K562 (cell line): ENCODE data around the gene CSMD2. TPM values are rescaled to one million over a fixed set of nuclear protein-coding genes. Genes with fewer than 3 reads are reported as not detected.

Experiments used
- ATAC-seq: fragments of 200-7000 bp; cut with Tn5 transposase; 3 replicates; pipeline ENCODE4 v1.9.1; 2020; ENCODE audit warnings: moderate library complexity
- BruUV-seq: library from RNA; stranded (reverse); fragments of 400-500 nt; replicated peaks from 2 replicates; lab custom pipeline; 2021; lab: Mats Ljungman, UMichigan
- CTCF ChIA-PET: fragments of 300-600 bp; formaldehyde crosslinking; extraction: SDS; loops from one replicate; lab custom pipeline; 2021; ENCODE audit warnings: low intra/inter-chr PET ratio; lab: Yijun Ruan, JAX
- POLR2A ChIA-PET: fragments of 300-600, 350-650 bp; sonication (Branson Sonifier 250); formaldehyde crosslinking; extraction: SDS; loops from one replicate; lab custom pipeline; 2021; ENCODE audit warnings: antibody characterized with exemption, inconsistent platforms; lab: Yijun Ruan, JAX
- DNase-seq, 4 experiments: peaks; one replicate each; pipeline versions ENCODE4 v3.0.0 to v3.0.0-alpha.2; 2011 to 2018; ENCODE audit warnings: low spot score in 3 of 4, mixed read lengths in 3 of 4; ENCODE audit errors: extremely low read depth in 1 of 4
- FAIRE-seq: peaks from 2 replicates; lab custom pipeline; 2011; peaks lifted over from hg19 to GRCh38; lab: Jason Lieb, UNC
- H2AFZ ChIP-seq: 2 replicates; pipeline ENCODE4 v1.6.0; 2011; ENCODE audit warnings: low read depth, low read length, control low read depth, inconsistent platforms
- H3K27ac ChIP-seq: fragments of 200-600 bp; 3 replicates; pipeline ENCODE4 v1.8.0; 2011; ENCODE audit warnings: low read depth, mild to moderate bottlenecking, control low read depth, inconsistent platforms, low read length, moderate library complexity, mixed read lengths; ENCODE audit errors: extremely low read depth
- H3K27me3 ChIP-seq, 2 experiments: fragments of 300-600 bp in 1 of 2; 2 replicates in 1 of 2; 3 replicates in 1 of 2; pipeline versions ENCODE4 v1.6.0 to v1.8.0; 2011; ENCODE audit warnings: inconsistent platforms in 2 of 2, low read length in 2 of 2, mild to moderate bottlenecking in 1 of 2, mixed read lengths in 1 of 2, moderate library complexity in 1 of 2; ENCODE audit not compliant: control insufficient read depth in 2 of 2, insufficient read depth in 2 of 2
- H3K36me3 ChIP-seq: fragments of 300-600 bp; 3 replicates; pipeline ENCODE4 v1.8.0; 2011; ENCODE audit warnings: mild to moderate bottlenecking, low read length, inconsistent platforms; ENCODE audit not compliant: control insufficient read depth, insufficient read depth
- H3K4me1 ChIP-seq, 2 experiments: fragments of 200-600 bp in 1 of 2; replicated peaks in 1 of 2; 2 replicates in 1 of 2; 3 replicates in 1 of 2; pipeline versions ENCODE4 v1.5.1 to v1.8.0; 2011; ENCODE audit warnings: inconsistent platforms in 2 of 2, low read length in 2 of 2, mild to moderate bottlenecking in 1 of 2, mixed read lengths in 1 of 2, moderate library complexity in 1 of 2; ENCODE audit not compliant: control insufficient read depth in 2 of 2, insufficient read depth in 2 of 2
- H3K4me2 ChIP-seq: 2 replicates; pipeline ENCODE4 v1.6.1; 2011; ENCODE audit warnings: low read length, control low read depth, inconsistent platforms, mixed read lengths; ENCODE audit not compliant: insufficient read depth
- H3K4me3 ChIP-seq: fragments of 200-600 bp; sonication (generic), shearing (Covaris generic); 2 replicates; pipeline ENCODE4 v1.5.1; 2016; ENCODE audit warnings: control low read depth, inconsistent platforms
- H3K79me2 ChIP-seq: fragments of 200-600 bp; 3 replicates; pipeline ENCODE4 v1.8.0; 2011; ENCODE audit warnings: low read length, inconsistent platforms; ENCODE audit not compliant: control insufficient read depth, insufficient read depth
- H3K9ac ChIP-seq, 2 experiments: 2 replicates each; pipeline versions ENCODE4 v1.6.0 to v1.6.1; 2011; ENCODE audit warnings: low read depth in 2 of 2, low read length in 2 of 2, control low read depth in 1 of 2, inconsistent platforms in 1 of 2, mild to moderate bottlenecking in 1 of 2, mixed read lengths in 1 of 2; ENCODE audit not compliant: insufficient read depth in 1 of 2
- H3K9me1 ChIP-seq: one replicate; pipeline ENCODE4 v1.6.0; 2011; ENCODE audit warnings: inconsistent platforms, mild to moderate bottlenecking, low read length, moderate library complexity; ENCODE audit not compliant: control insufficient read depth, insufficient read depth
- H3K9me3 ChIP-seq: replicated peaks from 2 replicates; pipeline ENCODE4 v1.5.1; 2011; ENCODE audit warnings: low read depth, low read length, inconsistent platforms; ENCODE audit not compliant: control insufficient read depth, insufficient read depth
- H4K20me1 ChIP-seq: replicated peaks from 2 replicates; pipeline ENCODE4 v1.6.1; 2011; ENCODE audit warnings: low read length, inconsistent platforms, mixed read lengths; ENCODE audit not compliant: control insufficient read depth, insufficient read depth
- BRCA1 ChIP-seq, 2 experiments: fragments of 450-650 bp in 1 of 2; sonication (generic) in 1 of 2; formaldehyde crosslinking in 1 of 2; IDR thresholded peaks; 2 replicates each; pipeline versions ENCODE4 v1.5.0 to v1.6.1; 2017 to 2020; ENCODE audit warnings: mild to moderate bottlenecking in 1 of 2, missing genetic modification reagents in 1 of 2
- CREM ChIP-seq: IDR thresholded peaks from 2 replicates; pipeline ENCODE4 v1.6.1; 2014; ENCODE audit warnings: antibody characterized with exemption, low read depth
- CTBP1 ChIP-seq: fragments of 450-650 bp; IDR thresholded peaks from 2 replicates; pipeline ENCODE4 v1.6.1; 2016; ENCODE audit warnings: borderline replicate concordance
- DMBX1 ChIP-seq: fragments of 250-450 bp; sonication (Bioruptor Pico); IDR thresholded peaks from 2 replicates; pipeline ENCODE4 v1.8.0; 2022; ENCODE audit warnings: inconsistent platforms, mild to moderate bottlenecking, moderate library complexity, borderline replicate concordance
- ERF ChIP-seq: fragments of 450-650 bp; formaldehyde crosslinking; IDR thresholded peaks from 2 replicates; pipeline ENCODE4 v1.4.0; 2020; ENCODE audit warnings: mild to moderate bottlenecking, mixed read lengths
- ETV5 ChIP-seq: sonication (generic); formaldehyde crosslinking; IDR thresholded peaks from 2 replicates; pipeline ENCODE4 v1.4.0; 2020; ENCODE audit warnings: low read depth, mild to moderate bottlenecking, missing genetic modification reagents
- FOXA1 ChIP-seq: fragments of 450-650 bp; IDR thresholded peaks from 2 replicates; pipeline ENCODE4 v1.6.1; 2016; ENCODE audit warnings: mild to moderate bottlenecking, borderline replicate concordance
- HNRNPH1 ChIP-seq: fragments of 200-400 bp; formaldehyde crosslinking; optimal IDR thresholded peaks from 2 replicates; pipeline ENCODE3; 2017; ENCODE audit warnings: low read depth, mild to moderate bottlenecking, low read length, moderate library complexity
- SMARCE1 ChIP-seq: fragments of 450-650 bp; IDR thresholded peaks from 2 replicates; pipeline ENCODE4 v1.7.1; 2016; ENCODE audit warnings: mild to moderate bottlenecking
- SRSF7 ChIP-seq: fragments of 200-400 bp; formaldehyde crosslinking; optimal IDR thresholded peaks from 2 replicates; pipeline ENCODE3; 2017; ENCODE audit warnings: mild to moderate bottlenecking, low read depth, low read length
- ZNF143 ChIP-seq: sonication (generic); formaldehyde crosslinking; IDR thresholded peaks from 2 replicates; pipeline ENCODE4 v1.9.0; 2022; ENCODE audit warnings: mild to moderate bottlenecking, missing genetic modification reagents
- ZNF41 ChIP-seq: fragments of 250-450 bp; sonication (Bioruptor Pico); conservative IDR thresholded peaks from 2 replicates; pipeline ENCODE4 v1.4.0; 2020; ENCODE audit warnings: mild to moderate bottlenecking
- WGBS: fragments of 100-300 bp; shearing (Covaris generic); methylation state at CpG from one replicate; pipeline ENCODE4 v1.1.6; 2016; ENCODE audit warnings: low coverage, mixed read lengths; ENCODE audit not compliant: insufficient coverage; ENCODE audit errors: missing lambda C conversion rate; 5-methylcytosine and 5-hydroxymethylcytosine counted together
- in situ Hi-C: fragments of 300-500 bp; cut with MboI; formaldehyde crosslinking; loops from 4 replicates; pipeline ENCODE4 v1.15.0; 2018; ENCODE audit warnings: inconsistent platforms, mixed read lengths
- intact Hi-C: fragments of 100-400 bp; cut with micrococcal nuclease; formaldehyde crosslinking; loops from 2 replicates; pipeline ENCODE4 v1.14.2; 2022
- polyA plus RNA-seq, 8 experiments: library from polyadenylated mRNA; depleted of rRNA in 4 of 8; stranded (reverse) in 5 of 8; unstranded in 3 of 8; fragments of >200 nt; fragmentation: Nextera tagmentation in 2 of 8; fragmentation: Illumina TruSeq in 1 of 8; extraction: Ambion mirVana in 2 of 8; extraction: Trizol in 1 of 8; gene quantifications; 2 replicates each; pipeline versions ENCODE4 v1.2.1 to v1.2.3, GENCODE V29; 2011 to 2014; ENCODE audit warnings: inconsistent platforms in 1 of 8, missing spikeins in 1 of 8
- total RNA-seq, 7 experiments: library from RNA; depleted of rRNA in 6 of 7; stranded (reverse); fragments of >200 nt in 6 of 7; fragmentation: Illumina TruSeq in 2 of 7; extraction: Trizol in 2 of 7; gene quantifications; 2 replicates each; pipeline versions ENCODE4 v1.2.1 to v1.2.3, GENCODE V29; 2011 to 2021; ENCODE audit warnings: low replicate concordance in 1 of 7
- TF ChIP-seq, protein P1 (sequence below), 2 experiments: IDR thresholded peaks; 2 replicates each; pipeline ENCODE4 v1.6.1; 2012; ENCODE audit warnings: improper control_type of control experiment in 2 of 2, low read depth in 2 of 2, low read length in 2 of 2, borderline replicate concordance in 1 of 2
- TF ChIP-seq, protein P2 (sequence below): sonication (generic); formaldehyde crosslinking; IDR thresholded peaks from 2 replicates; pipeline ENCODE4 v1.4.0; 2020; ENCODE audit warnings: mild to moderate bottlenecking, missing genetic modification reagents
- TF ChIP-seq, protein P3 (sequence below), 2 experiments: fragments of 450-650 bp in 1 of 2; sonication (generic) in 1 of 2; formaldehyde crosslinking in 1 of 2; IDR thresholded peaks in 1 of 2; conservative IDR thresholded peaks in 1 of 2; 2 replicates each; pipeline versions ENCODE4 v1.6.1 to v1.8.1; 2016 to 2023; ENCODE audit warnings: mild to moderate bottlenecking in 2 of 2, moderate library complexity in 2 of 2, inconsistent platforms in 1 of 2, missing genetic modification reagents in 1 of 2

The CSMD2 gene
- total and polyA plus RNA-seq, 9 of the 15 experiments (the other 6 are each of a cell fraction or from before 2014, with no cell fraction given) = not detected

DNA sequence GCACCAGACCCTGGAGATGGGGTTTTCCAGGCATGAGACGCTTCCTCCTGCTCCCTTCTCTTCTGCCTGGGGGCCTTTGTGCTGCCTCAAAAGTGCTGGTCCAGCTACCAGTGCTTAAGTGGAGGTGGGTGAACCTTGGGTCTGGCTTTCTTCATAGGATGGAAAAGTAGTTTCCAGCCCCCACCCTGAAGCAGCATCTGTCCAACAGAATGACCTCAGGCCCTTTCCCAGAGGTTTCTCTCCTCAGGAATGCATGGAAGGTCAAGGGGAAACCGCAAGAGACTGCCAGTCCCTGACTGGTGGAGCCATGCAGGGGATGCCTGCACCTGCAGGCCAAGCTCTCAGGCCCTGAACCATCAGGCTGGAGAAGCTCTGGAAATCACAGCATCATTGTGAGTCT lies 237.3 kb downstream of the CSMD2 start:
- Histone ChIP-seq H3K79me2 (no peaks in the 10 kb centered on the region), H3K4me1 (no peaks in the 10 kb centered on the region), H3K4me2 (no peak overlapping the region), H3K27ac (no peak overlapping the region), H4K20me1 (no peaks in the 10 kb centered on the region), H2AFZ (no peak overlapping the region), H3K4me3 (no peak overlapping the region), H3K9me1 (no peaks in the 10 kb centered on the region), H3K27me3 (peaks cover 0 to 10% of the 10 kb centered on the region in 2 experiments; a peak in 1 of 5 replicates), H3K9me3 (no peaks in the 10 kb centered on the region), H3K36me3 (no peaks in the 10 kb centered on the region), H3K9ac (no peak overlapping the region)
- TF ChIP-seq BRCA1 (IDR thresholded peaks at IDR 0.05) (no peak), BRCA1 (CRISPR knock-in tag; IDR thresholded peaks at IDR 0.05) (no peak), ETV5 (CRISPR knock-in tag) (no peak), DMBX1 (CRISPR knock-in tag) (no peak), CTBP1 (no peak), ZNF41 (no peak), HNRNPH1 (no peak), ZNF143 (CRISPR knock-in tag) (no peak), SRSF7 (no peak), FOXA1 (no peak), ERF (CRISPR knock-in tag) (no peak), SMARCE1 (no peak), CREM (no peak)
- TF ChIP-seq, protein P1, sequence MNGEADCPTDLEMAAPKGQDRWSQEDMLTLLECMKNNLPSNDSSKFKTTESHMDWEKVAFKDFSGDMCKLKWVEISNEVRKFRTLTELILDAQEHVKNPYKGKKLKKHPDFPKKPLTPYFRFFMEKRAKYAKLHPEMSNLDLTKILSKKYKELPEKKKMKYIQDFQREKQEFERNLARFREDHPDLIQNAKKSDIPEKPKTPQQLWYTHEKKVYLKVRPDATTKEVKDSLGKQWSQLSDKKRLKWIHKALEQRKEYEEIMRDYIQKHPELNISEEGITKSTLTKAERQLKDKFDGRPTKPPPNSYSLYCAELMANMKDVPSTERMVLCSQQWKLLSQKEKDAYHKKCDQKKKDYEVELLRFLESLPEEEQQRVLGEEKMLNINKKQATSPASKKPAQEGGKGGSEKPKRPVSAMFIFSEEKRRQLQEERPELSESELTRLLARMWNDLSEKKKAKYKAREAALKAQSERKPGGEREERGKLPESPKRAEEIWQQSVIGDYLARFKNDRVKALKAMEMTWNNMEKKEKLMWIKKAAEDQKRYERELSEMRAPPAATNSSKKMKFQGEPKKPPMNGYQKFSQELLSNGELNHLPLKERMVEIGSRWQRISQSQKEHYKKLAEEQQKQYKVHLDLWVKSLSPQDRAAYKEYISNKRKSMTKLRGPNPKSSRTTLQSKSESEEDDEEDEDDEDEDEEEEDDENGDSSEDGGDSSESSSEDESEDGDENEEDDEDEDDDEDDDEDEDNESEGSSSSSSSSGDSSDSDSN (IDR thresholded peaks at IDR 0.05; ENCODE audit: borderline replicate concordance in 1 of 2, low read depth in 2 of 2, low read length in 2 of 2) = no peak
- TF ChIP-seq, protein P2, sequence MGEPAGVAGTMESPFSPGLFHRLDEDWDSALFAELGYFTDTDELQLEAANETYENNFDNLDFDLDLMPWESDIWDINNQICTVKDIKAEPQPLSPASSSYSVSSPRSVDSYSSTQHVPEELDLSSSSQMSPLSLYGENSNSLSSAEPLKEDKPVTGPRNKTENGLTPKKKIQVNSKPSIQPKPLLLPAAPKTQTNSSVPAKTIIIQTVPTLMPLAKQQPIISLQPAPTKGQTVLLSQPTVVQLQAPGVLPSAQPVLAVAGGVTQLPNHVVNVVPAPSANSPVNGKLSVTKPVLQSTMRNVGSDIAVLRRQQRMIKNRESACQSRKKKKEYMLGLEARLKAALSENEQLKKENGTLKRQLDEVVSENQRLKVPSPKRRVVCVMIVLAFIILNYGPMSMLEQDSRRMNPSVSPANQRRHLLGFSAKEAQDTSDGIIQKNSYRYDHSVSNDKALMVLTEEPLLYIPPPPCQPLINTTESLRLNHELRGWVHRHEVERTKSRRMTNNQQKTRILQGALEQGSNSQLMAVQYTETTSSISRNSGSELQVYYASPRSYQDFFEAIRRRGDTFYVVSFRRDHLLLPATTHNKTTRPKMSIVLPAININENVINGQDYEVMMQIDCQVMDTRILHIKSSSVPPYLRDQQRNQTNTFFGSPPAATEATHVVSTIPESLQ = no peak
- TF ChIP-seq, protein P3, sequence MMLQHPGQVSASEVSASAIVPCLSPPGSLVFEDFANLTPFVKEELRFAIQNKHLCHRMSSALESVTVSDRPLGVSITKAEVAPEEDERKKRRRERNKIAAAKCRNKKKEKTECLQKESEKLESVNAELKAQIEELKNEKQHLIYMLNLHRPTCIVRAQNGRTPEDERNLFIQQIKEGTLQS (IDR thresholded peaks at IDR 0.05) = no peak
- TF ChIP-seq, protein P3 (CRISPR knock-in tag; conservative IDR thresholded peaks at IDR 0.05) = no peak
- BruUV-seq = no TSS peak
- CTCF ChIA-PET = no interaction called here
- ATAC-seq (no peak), FAIRE-seq (no peak), DNase-seq (no peak)
- in situ Hi-C loops (no loop called here), intact Hi-C loops (no loop called here)
- POLR2A ChIA-PET = interaction anchor here (0.6 kb wide), 1 partner anchor 158 kb away, joined by 4 read pairs; no protein-coding TSS in a partner anchor
- 0% methylated on average over 2 of the region's 2 CpGs for WGBS
